ENCODE data around the gene SNX1.
"Not testable (repeated sequence)": the region's sequence is repeated elsewhere in the genome, so short reads cannot be mapped to it uniquely, and the experiment has no call there.

SNX1 gene

GRCh38 chr15:64117759-64118487, 22.1 kb downstream of the SNX1 start:
- FAIRE-seq, result no peak

GRCh38 chr15:64120322-64120721, 24.5 kb downstream of the SNX1 start:
- FAIRE-seq, result not testable (repeated sequence)

GRCh38 chr15:64121614-64122013, 25.8 kb downstream of the SNX1 start:
- FAIRE-seq, result no peak

GRCh38 chr15:64122444-64122843, 26.7 kb downstream of the SNX1 start:
- no peak for FAIRE-seq

- FAIRE-seq, result no peak
These were observed 27.2 kb downstream of the SNX1 start for GRCh38 chr15:64122936-64123351.

GRCh38 chr15:64125978-64126377, 30.2 kb downstream of the SNX1 start:
- FAIRE-seq, result no peak

- FAIRE-seq, result no peak
These were observed 31.9 kb downstream of the SNX1 start for GRCh38 chr15:64127521-64128270.

- FAIRE-seq, result no peak
These were observed 34.4 kb downstream of the SNX1 start for GRCh38 chr15:64130159-64130558.

GRCh38 chr15:64131547-64131946, 35.8 kb downstream of the SNX1 start:
- no peak for FAIRE-seq

GRCh38 chr15:64132217-64132616, 36.4 kb downstream of the SNX1 start:
- no peak for FAIRE-seq

- FAIRE-seq, result no peak
These were observed 38.0 kb downstream of the SNX1 start for GRCh38 chr15:64133623-64134344.

GRCh38 chr15:64134345-64134829, 38.6 kb downstream of the SNX1 start:
- no peak for FAIRE-seq

GRCh38 chr15:64136347-64136746, 40.6 kb downstream of the SNX1 start:
- FAIRE-seq, result no peak

- FAIRE-seq, result no peak
These were observed 41.5 kb downstream of the SNX1 start for GRCh38 chr15:64137226-64137833.

- no peak for FAIRE-seq
These were observed 42.7 kb downstream of the SNX1 start for GRCh38 chr15:64138331-64138941.

- FAIRE-seq, result no peak
These were observed 46.2 kb downstream of the SNX1 start for GRCh38 chr15:64141798-64142512.

- FAIRE-seq, result no peak
These were observed 47.5 kb downstream of the SNX1 start for GRCh38 chr15:64143276-64143675.

- FAIRE-seq, result no peak
These were observed 48.4 kb downstream of the SNX1 start for GRCh38 chr15:64144192-64144564.

- no peak for FAIRE-seq
These were observed 48.9 kb downstream of the SNX1 start for GRCh38 chr15:64144565-64145281.

GRCh38 chr15:64146041-64146440, 50.3 kb downstream of the SNX1 start:
- FAIRE-seq, result no peak

- no peak for FAIRE-seq
These were observed 50.7 kb downstream of the SNX1 start for GRCh38 chr15:64146520-64146884.

Measured in endometrium (tissue), 2 donors.